Ishikawa (cell line): ENCODE measurements around the gene GRK5.

Experiments
- EP300 ChIP-seq: IDR thresholded peaks from 2 replicates; pipeline ENCODE4 v1.6.1; 2012; ENCODE audit warnings: borderline replicate concordance
- MAX ChIP-seq: IDR thresholded peaks from 2 replicates; pipeline ENCODE4 v1.6.1; 2012
- NFIC ChIP-seq: IDR thresholded peaks from 2 replicates; pipeline ENCODE4 v1.6.1; 2012
- RAD21 ChIP-seq: IDR thresholded peaks from 2 replicates; pipeline ENCODE4 v1.6.1; 2012; ENCODE audit warnings: low read depth
- TAF1 ChIP-seq: IDR thresholded peaks from 2 replicates; pipeline ENCODE4 v1.6.1; 2012; ENCODE audit warnings: low read depth, mild to moderate bottlenecking
- TEAD4 ChIP-seq: IDR thresholded peaks from 2 replicates; pipeline ENCODE4 v1.6.1; 2012
- USF1 ChIP-seq: IDR thresholded peaks from 2 replicates; pipeline ENCODE4 v1.6.1; 2012
- YY1 ChIP-seq: IDR thresholded peaks from 2 replicates; pipeline ENCODE4 v1.6.1; 2012; ENCODE audit warnings: low read depth
- ZBTB7A ChIP-seq: IDR thresholded peaks from 2 replicates; pipeline ENCODE4 v1.6.1; 2012; ENCODE audit warnings: low read depth

GRCh38 chr10:119444866-119445265, 237.5 kb downstream of the GRK5 start:
- TF ChIP-seq RAD21 (no peak), TEAD4 (no peak), ZBTB7A (no peak), EP300 (no peak), TAF1 (no peak), YY1 (no peak), USF1 (no peak), NFIC (no peak), MAX (no peak)
